CD4-positive, alpha-beta T cell (primary cell): Measurements from ENCODE around the gene BARHL2. TPM values are rescaled to one million over a fixed set of nuclear protein-coding genes. Genes with fewer than 3 reads are reported as not detected.

Experiments
- ATAC-seq: fragments of 200-7000 bp; cut with Tn5 transposase; one replicate; pipeline ENCODE4 v1.10.0; 2022; ENCODE audit warnings: mild to moderate bottlenecking; ENCODE audit not compliant: poor library complexity
- CTCF ChIA-PET: fragments of 350-600 bp; sonication (Branson Sonifier 250); formaldehyde crosslinking; loops from one replicate; lab custom pipeline; 2021; ENCODE audit warnings: antibody characterized with exemption, inconsistent platforms; lab: Charles Lee
- POLR2A ChIA-PET: fragments of 350-600 bp; sonication (Branson Sonifier 250); formaldehyde crosslinking; loops from one replicate; lab custom pipeline; 2021; ENCODE audit warnings: antibody characterized with exemption, inconsistent platforms; lab: Charles Lee
- DNase-seq, 14 experiments: peaks; one replicate each; pipeline ENCODE4 v3.0.0-alpha.2; 2013 to 2020; ENCODE audit warnings: mixed read lengths in 2 of 14
- H3K27ac ChIP-seq, 2 donors: one replicate each; pipeline versions ENCODE4 v1.5.1 to v1.7.0; 2013; ENCODE audit warnings: low read length in 2 of 2, low read depth in 1 of 2, mild to moderate bottlenecking in 1 of 2
- H3K27me3 ChIP-seq, 2 experiments: 1 replicate in 1 of 2; 2 replicates in 1 of 2; pipeline versions ENCODE4 v1.6.1 to v1.7.0; 2013; ENCODE audit warnings: low read length in 2 of 2, control low read depth in 1 of 2, mild to moderate bottlenecking in 1 of 2, moderate library complexity in 1 of 2; ENCODE audit not compliant: insufficient read depth in 2 of 2, control insufficient read depth in 1 of 2
- H3K36me3 ChIP-seq: one replicate; pipeline ENCODE4 v1.6.1; 2013; ENCODE audit warnings: low read length, control low read depth; ENCODE audit not compliant: insufficient read depth
- H3K4me1 ChIP-seq: one replicate; pipeline ENCODE4 v1.6.1; 2013; ENCODE audit warnings: low read length, control low read depth; ENCODE audit not compliant: insufficient read depth
- H3K4me3 ChIP-seq: one replicate; pipeline ENCODE4 v1.5.1; 2013; ENCODE audit warnings: mild to moderate bottlenecking, low read length, moderate library complexity
- H3K9me3 ChIP-seq, 2 experiments: 1 replicate in 1 of 2; 2 replicates in 1 of 2; pipeline versions ENCODE4 v1.6.1 to v1.7.0; 2013; ENCODE audit warnings: low read length in 2 of 2, mild to moderate bottlenecking in 2 of 2, control low read depth in 1 of 2, moderate library complexity in 1 of 2; ENCODE audit not compliant: control insufficient read depth in 1 of 2, insufficient read depth in 1 of 2
- H3K27ac Mint-ChIP-seq: one replicate; pipeline ENCODE4 v1.8.0; 2020; ENCODE audit warnings: mixed read lengths
- H3K27me3 Mint-ChIP-seq: one replicate; pipeline ENCODE4 v1.8.0; 2021; ENCODE audit warnings: mixed read lengths
- H3K36me3 Mint-ChIP-seq: one replicate; pipeline ENCODE4 v1.8.0; 2021; ENCODE audit warnings: low read depth, mixed read lengths
- H3K4me1 Mint-ChIP-seq: one replicate; pipeline ENCODE4 v1.8.0; 2021; ENCODE audit warnings: low read depth, mixed read lengths
- H3K4me3 Mint-ChIP-seq: one replicate; pipeline ENCODE4 v1.8.0; 2020; ENCODE audit warnings: mild to moderate bottlenecking, mixed read lengths
- H3K9me3 Mint-ChIP-seq: one replicate; pipeline ENCODE4 v1.8.0; 2020; ENCODE audit warnings: mixed read lengths
- CTCF ChIP-seq: fragments of 200-600 bp; IDR thresholded peaks from one replicate; pipeline ENCODE4 v1.8.0; 2022; ENCODE audit warnings: antibody characterized with exemption, mild to moderate bottlenecking
- intact Hi-C, 2 experiments: fragments of 100-400 bp; cut with DNase I in 1 of 2; cut with micrococcal nuclease in 1 of 2; formaldehyde crosslinking; loops; one replicate each; pipeline versions ENCODE4 v1.15.1 to v1.9.0; 2023 to 2025; cut with DNase I, micrococcal nuclease
- total RNA-seq, 174 experiments: library from RNA in 2 of 174; stranded (reverse) in 2 of 174; gene quantifications; one replicate each; pipeline ENCODE4 v1.2.3 and lab custom pipeline; 2021 to 2026

The BARHL2 gene
- total RNA-seq, 2 experiments from 2014 or later = not detected

GRCh38 chr1:90761781-90762589 is 44.9 kb upstream of the BARHL2 start:
- Mint-ChIP-seq H3K27me3 (peaks cover 67% of the 10 kb centered on the region), H3K9me3 (no peaks in the 10 kb centered on the region), H3K4me3 (no peak overlapping the region), H3K27ac (no peak overlapping the region), H3K36me3 (no peaks in the 10 kb centered on the region), H3K4me1 (peaks cover 3% of the 10 kb centered on the region)
- Histone ChIP-seq H3K27ac (no peak overlapping the region), H3K4me1 (no peaks in the 10 kb centered on the region), H3K9me3 (peaks cover 0 to 4% of the 10 kb centered on the region in 2 experiments), H3K36me3 (no peaks in the 10 kb centered on the region), H3K4me3 (no peak overlapping the region), H3K27me3 (peaks cover 0 to 6% of the 10 kb centered on the region in 2 experiments)
- no peak for TF ChIP-seq CTCF
- CTCF ChIA-PET = no interaction called here
- intact Hi-C loops = no loop called here
- no peak for ATAC-seq
- no peak for DNase-seq
- POLR2A ChIA-PET = no interaction called here

DNA sequence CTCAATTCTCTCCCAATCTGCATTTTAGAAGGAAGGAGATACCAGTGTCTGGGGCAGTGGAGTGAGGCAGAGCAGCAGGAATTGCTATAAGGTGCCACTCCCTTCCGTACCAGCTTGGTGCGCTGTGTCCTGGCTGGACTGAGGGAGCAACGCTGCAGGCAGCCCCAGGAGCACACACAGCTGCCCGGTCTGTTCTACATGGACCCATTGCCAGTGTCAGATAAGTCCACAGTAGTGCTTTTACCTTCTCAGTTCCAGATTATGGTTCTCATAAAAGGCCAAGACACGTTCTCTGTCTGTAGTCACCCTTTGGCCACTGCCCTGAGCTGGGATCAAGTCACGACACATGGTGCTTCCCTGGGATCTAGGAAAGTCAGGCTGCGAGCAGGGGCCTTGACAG is 44.1 kb upstream of the BARHL2 start:
- H3K4me1 ChIP-seq = no peaks in the 10 kb centered on the region
- TF ChIP-seq CTCF = no peak
- intact Hi-C loops = no loop called here
- ChIA-PET POLR2A (no interaction called here), CTCF (no interaction called here)
- Mint-ChIP-seq H3K4me1 (peaks cover 3% of the 10 kb centered on the region), H3K27me3 (peaks cover 69% of the 10 kb centered on the region), H3K9me3 (no peaks in the 10 kb centered on the region), H3K27ac (no peak overlapping the region), H3K4me3 (no peak overlapping the region), H3K36me3 (no peaks in the 10 kb centered on the region)
- H3K9me3 ChIP-seq = peaks cover 0 to 4% of the 10 kb centered on the region in 2 experiments
- no peak overlapping the region for H3K4me3 ChIP-seq
- peaks cover 0 to 6% of the 10 kb centered on the region in 2 experiments for H3K27me3 ChIP-seq
- ATAC-seq (no peak), DNase-seq (no peak)
- no peak overlapping the region for H3K27ac ChIP-seq
- H3K36me3 ChIP-seq = no peaks in the 10 kb centered on the region

DNA sequence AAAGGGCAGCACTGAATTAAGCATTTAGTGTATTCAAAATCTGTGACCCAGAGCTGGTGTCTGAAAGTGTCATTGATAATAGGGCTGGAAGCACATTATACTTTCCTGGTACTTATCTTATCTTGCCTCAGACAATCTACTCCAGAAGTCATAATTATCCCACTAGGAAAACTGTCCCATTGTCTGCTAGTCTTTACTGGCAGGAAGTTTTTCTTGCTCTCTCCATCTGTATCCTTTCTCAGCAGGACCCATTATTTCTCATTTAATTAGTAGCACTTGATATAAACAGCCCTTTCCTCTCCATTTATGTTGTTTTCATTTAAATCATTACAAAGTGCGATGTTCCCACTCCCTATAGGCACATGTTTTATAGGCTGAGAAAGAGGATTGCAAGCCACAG is 36.5 kb upstream of the BARHL2 start:
- TF ChIP-seq CTCF = no peak
- H3K4me1 Mint-ChIP-seq = no peaks in the 10 kb centered on the region

More for the DNA sequence above, 36.5 kb upstream of the BARHL2 start:
- ATAC-seq = no peak
- Histone ChIP-seq H3K27ac (no peak overlapping the region), H3K9me3 (no peaks in the 10 kb centered on the region), H3K4me3 (no peak overlapping the region), H3K36me3 (no peaks in the 10 kb centered on the region), H3K27me3 (peaks cover 5 to 21% of the 10 kb centered on the region in 2 experiments), H3K4me1 (no peaks in the 10 kb centered on the region)
- CTCF ChIA-PET = no interaction called here
- intact Hi-C loops = no loop called here
- H3K27me3 Mint-ChIP-seq = peaks cover 62% of the 10 kb centered on the region
- no peaks in the 10 kb centered on the region for H3K9me3 Mint-ChIP-seq
- no peak for DNase-seq
- H3K36me3 Mint-ChIP-seq = no peaks in the 10 kb centered on the region
- no peak overlapping the region for H3K27ac Mint-ChIP-seq
- POLR2A ChIA-PET = no interaction called here
- H3K4me3 Mint-ChIP-seq = no peak overlapping the region
